H9 (cell line): ENCODE results near the gene PPP2CA. TPM values are rescaled to one million over a fixed set of nuclear protein-coding genes. Genes with fewer than 3 reads are reported as not detected.

Source experiments
- DNase-seq: peaks from one replicate; pipeline ENCODE4 v3.0.0-alpha.2; 2017
- H2AFZ ChIP-seq: one replicate; pipeline ENCODE4 v1.6.1; 2013; ENCODE audit warnings: mild to moderate bottlenecking, low read length, control low read depth, moderate library complexity
- H2AK5ac ChIP-seq: 2 replicates; pipeline ENCODE4 v1.6.1; 2013; ENCODE audit warnings: low read length, control low read depth, mixed read lengths; ENCODE audit not compliant: insufficient read length
- H2BK120ac ChIP-seq: one replicate; pipeline ENCODE4 v1.6.1; 2013; ENCODE audit warnings: low read depth, mild to moderate bottlenecking, low read length, control low read depth, inconsistent platforms; ENCODE audit not compliant: poor library complexity, severe bottlenecking
- H2BK12ac ChIP-seq: 2 replicates; pipeline ENCODE4 v1.6.1; 2013; ENCODE audit warnings: low read length, control low read depth, mixed read lengths, low read depth; ENCODE audit not compliant: insufficient read length
- H2BK15ac ChIP-seq: 2 replicates; pipeline ENCODE4 v1.6.1; 2013; ENCODE audit warnings: low read depth, low read length, control low read depth
- H2BK20ac ChIP-seq: one replicate; pipeline ENCODE4 v1.6.1; 2013; ENCODE audit warnings: low read depth, mild to moderate bottlenecking, low read length, control low read depth, inconsistent platforms; ENCODE audit not compliant: poor library complexity, severe bottlenecking
- H2BK5ac ChIP-seq: 2 replicates; pipeline ENCODE4 v1.6.1; 2013; ENCODE audit warnings: low read length, control low read depth, mixed read lengths; ENCODE audit not compliant: insufficient read length
- H3K14ac ChIP-seq: 2 replicates; pipeline ENCODE4 v1.6.1; 2013; ENCODE audit warnings: low read length, control low read depth; ENCODE audit not compliant: insufficient read depth
- H3K18ac ChIP-seq: 2 replicates; pipeline ENCODE4 v1.6.1; 2013; ENCODE audit warnings: low read depth, mild to moderate bottlenecking, mixed read lengths, low read length, control low read depth; ENCODE audit not compliant: insufficient read length
- H3K23ac ChIP-seq: 2 replicates; pipeline ENCODE4 v1.6.1; 2013; ENCODE audit warnings: low read length, control low read depth, mixed read lengths, low read depth; ENCODE audit not compliant: insufficient read length
- H3K23me2 ChIP-seq: 2 replicates; pipeline ENCODE4 v1.6.1; 2013; ENCODE audit warnings: low read depth, mild to moderate bottlenecking, mixed read lengths, low read length, control low read depth; ENCODE audit not compliant: insufficient read length, poor library complexity, severe bottlenecking
- H3K27ac ChIP-seq: 2 replicates; pipeline ENCODE4 v1.5.1; 2013; ENCODE audit warnings: low read length, control low read depth, mixed read lengths, low read depth; ENCODE audit not compliant: insufficient read length
- H3K27me3 ChIP-seq: 2 replicates; pipeline ENCODE4 v1.6.1; 2013; ENCODE audit warnings: low read length, control low read depth, inconsistent platforms; ENCODE audit not compliant: insufficient read depth
- H3K4ac ChIP-seq: 2 replicates; pipeline ENCODE4 v1.6.1; 2013; ENCODE audit warnings: low read depth, mild to moderate bottlenecking, control low read depth, inconsistent platforms, low read length, moderate library complexity
- H3K4me1 ChIP-seq: 2 replicates; pipeline ENCODE4 v1.6.1; 2013; ENCODE audit warnings: low read length, control low read depth, inconsistent platforms; ENCODE audit not compliant: insufficient read depth
- H3K4me2 ChIP-seq: 2 replicates; pipeline ENCODE4 v1.6.1; 2013; ENCODE audit warnings: low read length, control low read depth, mixed read lengths; ENCODE audit not compliant: insufficient read length, insufficient read depth
- H3K56ac ChIP-seq: 2 replicates; pipeline ENCODE4 v1.6.1; 2013; ENCODE audit warnings: low read depth, mild to moderate bottlenecking, mixed read lengths, low read length, control low read depth; ENCODE audit not compliant: insufficient read length
- H3K79me1 ChIP-seq: 2 replicates; pipeline ENCODE4 v1.6.1; 2013; ENCODE audit warnings: low read depth, mild to moderate bottlenecking, moderate library complexity, low read length, control low read depth, inconsistent platforms; ENCODE audit not compliant: insufficient read depth, poor library complexity, severe bottlenecking
- H3K79me2 ChIP-seq: 2 replicates; pipeline ENCODE4 v1.6.1; 2013; ENCODE audit warnings: low read length, control low read depth, inconsistent platforms; ENCODE audit not compliant: insufficient read depth
- H3K9ac ChIP-seq: 2 replicates; pipeline ENCODE4 v1.6.1; 2013; ENCODE audit warnings: low read length, control low read depth, mixed read lengths; ENCODE audit not compliant: insufficient read length; ENCODE audit errors: extremely low read depth
- H3K9me3 ChIP-seq: one replicate; pipeline ENCODE4 v1.6.1; 2013; ENCODE audit warnings: low read depth, low read length, inconsistent platforms; ENCODE audit not compliant: control insufficient read depth
- H3T11ph ChIP-seq: one replicate; pipeline ENCODE4 v1.6.1; 2013; ENCODE audit warnings: mild to moderate bottlenecking, low read length, control low read depth, inconsistent platforms
- H4K20me1 ChIP-seq: one replicate; pipeline ENCODE4 v1.6.1; 2013; ENCODE audit not compliant: control insufficient read depth, insufficient read length, insufficient read depth
- H4K5ac ChIP-seq: 2 replicates; pipeline ENCODE4 v1.6.1; 2013; ENCODE audit warnings: low read depth, mild to moderate bottlenecking, mixed read lengths, low read length, control low read depth; ENCODE audit not compliant: insufficient read length
- H4K8ac ChIP-seq: replicated peaks from 2 replicates; pipeline ENCODE4 v1.6.1; 2013; ENCODE audit warnings: low read length, control low read depth, mixed read lengths, low read depth; ENCODE audit not compliant: insufficient read length
- H4K91ac ChIP-seq: 2 replicates; pipeline ENCODE4 v1.6.1; 2013; ENCODE audit warnings: low read depth, mild to moderate bottlenecking, moderate library complexity, mixed read lengths, low read length, control low read depth; ENCODE audit not compliant: insufficient read length
- H3K27ac Mint-ChIP-seq, 3 experiments: 2 replicates in 2 of 3; 3 replicates in 1 of 3; pipeline ENCODE4 v1.8.0; 2020 to 2021; ENCODE audit warnings: mixed read lengths in 3 of 3, mild to moderate bottlenecking in 1 of 3, moderate library complexity in 1 of 3
- H3K27me3 Mint-ChIP-seq: 2 replicates; pipeline ENCODE4 v1.8.0; 2021; ENCODE audit warnings: low read depth, mild to moderate bottlenecking, moderate library complexity, mixed read lengths
- H3K36me3 Mint-ChIP-seq, 3 experiments: 2 replicates in 2 of 3; 3 replicates in 1 of 3; pipeline ENCODE4 v1.8.0; 2020 to 2021; ENCODE audit warnings: low read depth in 3 of 3, mixed read lengths in 3 of 3; ENCODE audit not compliant: insufficient read depth in 1 of 3
- H3K4me1 Mint-ChIP-seq, 2 experiments: 2 replicates each; pipeline ENCODE4 v1.8.0; 2020; ENCODE audit warnings: mixed read lengths in 2 of 2
- H3K4me3 Mint-ChIP-seq, 2 experiments: 2 replicates in 1 of 2; 3 replicates in 1 of 2; pipeline ENCODE4 v1.8.0; 2020 to 2021; ENCODE audit warnings: mild to moderate bottlenecking in 2 of 2, mixed read lengths in 2 of 2, moderate library complexity in 1 of 2
- H3K9me3 Mint-ChIP-seq, 2 experiments: 2 replicates in 1 of 2; 3 replicates in 1 of 2; pipeline ENCODE4 v1.8.0; 2020; ENCODE audit warnings: mild to moderate bottlenecking in 2 of 2, mixed read lengths in 2 of 2, moderate library complexity in 1 of 2
- WGBS: extraction: QIAGEN DNeasy Blood & Tissue Kit; methylation state at CpG from one replicate; pipeline ENCODE4 v1.1.7; 2013; ENCODE audit warnings: missing lambda C conversion rate, low lambda C conversion rate, mixed read lengths; ENCODE audit not compliant: insufficient read length; ENCODE audit errors: extremely low coverage; 5-methylcytosine and 5-hydroxymethylcytosine counted together
- total RNA-seq: library from RNA; stranded (reverse); gene quantifications from 2 replicates; pipeline ENCODE4 v1.2.1, GENCODE V29; 2021
- TF ChIP-seq, protein P1 (sequence below): fragments of 200-600 bp; sonication (generic); conservative IDR thresholded peaks from 3 replicates; pipeline ENCODE4 v1.8.0; 2021; ENCODE audit warnings: antibody characterized with exemption, mild to moderate bottlenecking

PPP2CA gene
- total RNA-seq, 1 experiment from 2014 or later, result 244 TPM

DNA sequence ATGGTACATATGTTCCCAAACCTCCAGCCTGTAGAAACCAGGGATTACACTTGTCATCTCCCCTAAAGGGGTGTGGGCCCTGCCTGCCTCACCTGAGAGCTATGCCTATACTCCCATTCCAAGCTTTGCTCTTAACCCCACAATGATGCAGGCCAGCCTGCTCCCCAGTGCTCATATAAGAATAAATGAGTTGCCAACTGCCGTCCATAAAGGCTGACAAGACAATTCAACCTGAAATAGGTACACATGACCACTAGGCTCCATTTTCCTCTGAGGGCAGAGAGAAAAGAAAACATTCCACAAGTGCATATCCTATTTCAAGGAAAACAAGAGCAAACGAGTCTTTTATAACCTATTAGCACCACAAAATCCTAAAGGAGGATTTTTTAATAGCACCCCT is 77.6 kb downstream of the PPP2CA start:
- H3K4me1 Mint-ChIP-seq, result 0 out of 4 replicates have a peak, but pooled peaks cover 0 to 2% of the 10 kb centered on the region in 2 experiments
- WGBS, result no CpG with 5 or more reads among the region's 2 CpGs
- Histone ChIP-seq H3K23me2 (no peaks in the 10 kb centered on the region), H4K5ac (no peak overlapping the region), H3K79me2 (no peaks in the 10 kb centered on the region), H3K9me3 (no peaks in the 10 kb centered on the region), H2AK5ac (no peak overlapping the region), H3K27ac (no peak overlapping the region), H4K91ac (no peak overlapping the region), H3K56ac (no peak overlapping the region), H2AFZ (no peak overlapping the region), H4K8ac (no peak overlapping the region), H3K14ac (no peak overlapping the region), H3K9ac (no peak overlapping the region), H3K4me1 (no peaks in the 10 kb centered on the region), H2BK120ac (no peak overlapping the region), H3T11ph (no peak overlapping the region), H3K4me2 (no peak overlapping the region), H3K23ac (no peak overlapping the region), H2BK12ac (no peak overlapping the region), H3K27me3 (no peaks in the 10 kb centered on the region), H2BK20ac (no peak overlapping the region), H2BK5ac (no peak overlapping the region), H3K18ac (no peak overlapping the region), H3K4ac (no peak overlapping the region), H3K79me1 (peaks cover 2% of the 10 kb centered on the region), H2BK15ac (no peak overlapping the region), H4K20me1 (peaks cover 4% of the 10 kb centered on the region)
- H3K27ac Mint-ChIP-seq, result no peak overlapping the region
- DNase-seq, result no peak
- H3K27me3 Mint-ChIP-seq, result no peaks in the 10 kb centered on the region
- no peak overlapping the region for H3K4me3 Mint-ChIP-seq
- TF ChIP-seq, protein P1, sequence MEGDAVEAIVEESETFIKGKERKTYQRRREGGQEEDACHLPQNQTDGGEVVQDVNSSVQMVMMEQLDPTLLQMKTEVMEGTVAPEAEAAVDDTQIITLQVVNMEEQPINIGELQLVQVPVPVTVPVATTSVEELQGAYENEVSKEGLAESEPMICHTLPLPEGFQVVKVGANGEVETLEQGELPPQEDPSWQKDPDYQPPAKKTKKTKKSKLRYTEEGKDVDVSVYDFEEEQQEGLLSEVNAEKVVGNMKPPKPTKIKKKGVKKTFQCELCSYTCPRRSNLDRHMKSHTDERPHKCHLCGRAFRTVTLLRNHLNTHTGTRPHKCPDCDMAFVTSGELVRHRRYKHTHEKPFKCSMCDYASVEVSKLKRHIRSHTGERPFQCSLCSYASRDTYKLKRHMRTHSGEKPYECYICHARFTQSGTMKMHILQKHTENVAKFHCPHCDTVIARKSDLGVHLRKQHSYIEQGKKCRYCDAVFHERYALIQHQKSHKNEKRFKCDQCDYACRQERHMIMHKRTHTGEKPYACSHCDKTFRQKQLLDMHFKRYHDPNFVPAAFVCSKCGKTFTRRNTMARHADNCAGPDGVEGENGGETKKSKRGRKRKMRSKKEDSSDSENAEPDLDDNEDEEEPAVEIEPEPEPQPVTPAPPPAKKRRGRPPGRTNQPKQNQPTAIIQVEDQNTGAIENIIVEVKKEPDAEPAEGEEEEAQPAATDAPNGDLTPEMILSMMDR, result no peak; the same call in 2 of the 3 replicates
- peaks cover 17 to 76% (median 52%) of the 10 kb centered on the region in 3 experiments for H3K36me3 Mint-ChIP-seq
- no peaks in the 10 kb centered on the region for H3K9me3 Mint-ChIP-seq
